ENCODE data around the gene EIF6.

EIF6 gene

GRCh38 chr20:35312318-35312717, 27.7 kb upstream of the EIF6 start:
- DNase-seq (ENCODE audit: low spot score), result no peak

GRCh38 chr20:35311822-35312221, 27.2 kb upstream of the EIF6 start:
- DNase-seq (ENCODE audit: low spot score), result no peak

GRCh38 chr20:35311409-35311808, 26.8 kb upstream of the EIF6 start:
- peak; percentile 8 for DNase-seq (ENCODE audit: low spot score)

GRCh38 chr20:35307666-35308653, 23.4 kb upstream of the EIF6 start:
- no peak for DNase-seq (ENCODE audit: low spot score)

GRCh38 chr20:35306931-35307517, 22.5 kb upstream of the EIF6 start:
- DNase-seq (ENCODE audit: low spot score), result peak; percentile 24

GRCh38 chr20:35305682-35306556, 21.3 kb upstream of the EIF6 start:
- peak; percentile 33 for DNase-seq (ENCODE audit: low spot score)

GRCh38 chr20:35304956-35305355, 20.4 kb upstream of the EIF6 start:
- DNase-seq (ENCODE audit: low spot score), result no peak

- peak; percentile 88 for DNase-seq (ENCODE audit: low spot score)
Measured at GRCh38 chr20:35303735-35304491, 19.3 kb upstream of the EIF6 start.

GRCh38 chr20:35303382-35303734, 18.8 kb upstream of the EIF6 start:
- DNase-seq (ENCODE audit: low spot score), result no peak

- DNase-seq (ENCODE audit: low spot score), result no peak
Measured at GRCh38 chr20:35302421-35303335, 18.1 kb upstream of the EIF6 start.

- DNase-seq (ENCODE audit: low spot score), result no peak
Measured at GRCh38 chr20:35301426-35301825, 16.9 kb upstream of the EIF6 start.

GRCh38 chr20:35300469-35301262, 16.1 kb upstream of the EIF6 start:
- no peak for DNase-seq (ENCODE audit: low spot score)

- no peak for DNase-seq (ENCODE audit: low spot score)
Measured at GRCh38 chr20:35299780-35300179, 15.2 kb upstream of the EIF6 start.

- DNase-seq (ENCODE audit: low spot score), result no peak
Measured at GRCh38 chr20:35298264-35298663, 13.7 kb upstream of the EIF6 start.

GRCh38 chr20:35297740-35298139, 13.2 kb upstream of the EIF6 start:
- DNase-seq (ENCODE audit: low spot score), result no peak

- no peak for DNase-seq (ENCODE audit: low spot score)
Measured at GRCh38 chr20:35297155-35297554, 12.6 kb upstream of the EIF6 start.

GRCh38 chr20:35296101-35296554, 11.6 kb upstream of the EIF6 start:
- DNase-seq (ENCODE audit: low spot score), result no peak

GRCh38 chr20:35295674-35296073, 11.1 kb upstream of the EIF6 start:
- DNase-seq (ENCODE audit: low spot score), result no peak

GRCh38 chr20:35295058-35295457, 10.5 kb upstream of the EIF6 start:
- no peak for DNase-seq (ENCODE audit: low spot score)

- no peak for DNase-seq (ENCODE audit: low spot score)
Measured at GRCh38 chr20:35294293-35294685, 9.7 kb upstream of the EIF6 start.

Measured in CD4-positive, alpha-beta T cell treated with Interleukin-2 at 100 ng/mL for 4 hours (primary cell).